ENCODE measurements around the gene TMEM222.
"Not testable (repeated sequence)": the region's sequence is repeated elsewhere in the genome, so short reads cannot be mapped to it uniquely, and the experiment has no call there.

TMEM222 gene, protein sequence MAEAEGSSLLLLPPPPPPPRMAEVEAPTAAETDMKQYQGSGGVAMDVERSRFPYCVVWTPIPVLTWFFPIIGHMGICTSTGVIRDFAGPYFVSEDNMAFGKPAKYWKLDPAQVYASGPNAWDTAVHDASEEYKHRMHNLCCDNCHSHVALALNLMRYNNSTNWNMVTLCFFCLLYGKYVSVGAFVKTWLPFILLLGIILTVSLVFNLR

DNA sequence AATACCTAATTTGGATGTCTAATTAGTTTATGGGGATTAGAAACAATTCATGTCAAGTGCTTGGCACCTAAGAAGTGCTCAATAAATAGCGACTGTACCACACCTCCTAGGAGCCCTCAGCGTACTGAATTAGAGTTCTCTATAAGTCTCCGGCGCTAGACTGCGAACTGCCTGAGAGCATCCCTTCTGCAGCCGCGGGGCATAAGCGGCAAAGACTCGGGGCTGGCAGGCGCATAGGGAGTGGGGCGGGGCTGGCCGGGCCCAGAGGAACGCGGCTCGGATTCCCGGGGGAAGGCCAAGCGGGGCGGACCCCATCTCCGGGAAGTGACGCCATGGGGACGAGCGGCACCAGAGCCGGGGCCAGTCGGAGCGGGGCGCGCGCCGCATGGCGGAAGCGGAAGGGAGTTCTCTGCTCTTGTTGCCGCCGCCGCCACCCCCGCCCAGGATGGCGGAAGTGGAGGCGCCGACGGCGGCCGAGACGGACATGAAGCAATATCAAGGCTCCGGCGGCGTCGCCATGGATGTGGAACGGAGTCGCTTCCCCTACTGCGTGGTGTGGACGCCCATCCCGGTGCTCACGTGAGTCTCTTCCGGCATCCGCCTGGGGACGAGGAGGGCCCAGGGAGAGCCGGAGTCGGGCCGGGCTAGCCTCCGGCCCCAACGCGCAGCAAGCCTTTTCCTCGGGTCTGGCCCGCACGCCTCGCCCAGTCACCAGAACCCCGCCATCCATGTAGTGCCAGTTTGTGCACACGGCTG lies at the start of gene TMEM222:
TMEM222 (plus strand) TSS at position 351 of the 756 bp plus-strand sequence; CDS start at position 386, 35 bp downstream.
- Mint-ChIP-seq H3K36me3 (ENCODE audit: low read depth) (peaks cover 36% of the 10 kb centered on the region), H3K9me3 (no peaks in the 10 kb centered on the region), H3K27ac (peak within 1 kb of the TSS; percentile 94), H3K27me3 (peaks cover 13% of the 10 kb centered on the region), H3K4me3 (peak within 1 kb of the TSS; percentile 92), H3K4me1 (ENCODE audit: low read depth) (peaks cover 45% of the 10 kb centered on the region)
- intact Hi-C loops (cut with micrococcal nuclease) = no loop called here

GRCh38 chr1:27274204-27274603 lies 47.8 kb upstream of the TMEM222 start:
- Mint-ChIP-seq H3K4me1 (ENCODE audit: low read depth) (peaks cover 25% of the 10 kb centered on the region), H3K36me3 (ENCODE audit: low read depth) (peaks cover 47% of the 10 kb centered on the region), H3K4me3 (no peak overlapping the region), H3K27me3 (no peaks in the 10 kb centered on the region), H3K27ac (no peak overlapping the region), H3K9me3 (no peaks in the 10 kb centered on the region)
- intact Hi-C loops (cut with micrococcal nuclease) = no loop called here

DNA sequence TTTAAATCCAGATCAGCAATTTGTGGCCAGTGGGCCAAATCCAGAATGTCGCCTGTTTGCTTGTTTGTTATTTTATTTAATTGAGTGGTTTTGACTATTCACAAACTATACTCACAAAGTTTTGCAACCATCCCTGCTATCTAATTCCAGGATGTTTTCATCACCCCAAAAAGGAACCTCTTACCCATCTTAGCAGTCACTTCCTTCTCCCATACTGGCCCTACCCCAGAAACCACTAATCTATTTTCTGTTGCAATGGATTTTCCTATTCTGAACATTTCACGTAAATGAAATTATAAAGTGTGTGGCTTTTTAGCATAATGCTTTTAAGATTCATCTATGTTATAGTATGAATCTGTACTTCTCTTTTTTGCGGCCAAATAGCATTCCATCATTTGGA lies 46.3 kb upstream of the TMEM222 start:
- Mint-ChIP-seq H3K4me3 (no peak overlapping the region), H3K27ac (no peak overlapping the region), H3K4me1 (ENCODE audit: low read depth) (peaks cover 25% of the 10 kb centered on the region), H3K36me3 (ENCODE audit: low read depth) (peaks cover 33% of the 10 kb centered on the region), H3K27me3 (no peaks in the 10 kb centered on the region), H3K9me3 (no peaks in the 10 kb centered on the region)
- intact Hi-C loops (cut with micrococcal nuclease) = no loop called here

GRCh38 chr1:27284425-27285273 lies 37.3 kb upstream of the TMEM222 start:
- Mint-ChIP-seq H3K27me3 (no peaks in the 10 kb centered on the region), H3K4me1 (ENCODE audit: low read depth) (no peaks in the 10 kb centered on the region), H3K4me3 (no peak overlapping the region), H3K36me3 (ENCODE audit: low read depth) (peaks cover 71% of the 10 kb centered on the region), H3K9me3 (no peaks in the 10 kb centered on the region), H3K27ac (no peak overlapping the region)
- intact Hi-C loops (cut with micrococcal nuclease) = loop anchor here (1.0 to 5.0 kb wide), 3 partner anchors 86 to 242 kb away; no protein-coding TSS in a partner anchor

DNA sequence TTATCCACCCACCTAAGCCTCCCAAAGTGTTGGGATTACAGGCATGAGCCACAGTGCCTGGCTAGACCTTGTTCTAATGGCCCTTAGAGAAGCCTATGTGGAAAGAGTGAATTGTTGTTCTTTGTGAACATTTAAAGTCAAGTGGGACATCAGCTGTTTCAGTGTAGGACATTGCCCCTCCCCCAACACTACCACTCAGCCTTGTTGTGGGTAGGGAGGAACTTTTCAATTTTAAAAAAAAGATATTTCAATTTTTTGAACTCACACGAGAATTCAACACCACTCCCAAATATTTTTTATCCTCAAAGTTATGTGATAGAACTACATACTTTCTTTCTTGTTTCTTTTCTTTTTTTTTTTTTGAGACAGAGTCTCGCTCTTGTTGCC lies 36.7 kb upstream of the TMEM222 start:
- no peak overlapping the region for H3K27ac Mint-ChIP-seq
- no peaks in the 10 kb centered on the region for H3K27me3 Mint-ChIP-seq
- H3K9me3 Mint-ChIP-seq = no peaks in the 10 kb centered on the region
- intact Hi-C loops (cut with micrococcal nuclease) = no loop called here
- peaks cover 77% of the 10 kb centered on the region for H3K36me3 Mint-ChIP-seq (ENCODE audit: low read depth)
- no peaks in the 10 kb centered on the region for H3K4me1 Mint-ChIP-seq (ENCODE audit: low read depth)
- no peak overlapping the region for H3K4me3 Mint-ChIP-seq

DNA sequence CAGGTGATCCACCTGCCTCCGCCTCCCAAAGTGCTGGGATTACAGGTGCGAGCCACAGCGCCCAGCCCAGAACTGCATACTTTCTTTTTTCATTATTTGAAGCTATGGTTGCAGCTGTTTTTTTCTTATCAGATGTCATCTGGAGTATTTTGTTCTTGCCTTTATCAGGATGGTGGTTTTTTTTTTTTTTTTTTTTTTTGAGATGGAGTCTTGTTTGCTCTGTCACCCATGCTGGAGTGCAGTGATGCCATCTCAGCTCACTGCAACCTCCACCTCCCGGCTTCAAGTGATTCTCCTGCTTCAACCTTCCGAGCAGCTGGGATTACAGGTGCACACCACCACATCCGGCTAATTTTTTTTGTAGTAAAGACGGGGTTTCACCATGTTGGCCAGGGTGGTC lies 36.1 kb upstream of the TMEM222 start:
- H3K4me3 Mint-ChIP-seq; H3K9me3 Mint-ChIP-seq; H3K27me3 Mint-ChIP-seq; H3K4me1 Mint-ChIP-seq (ENCODE audit: low read depth); H3K27ac Mint-ChIP-seq; intact Hi-C loops (cut with micrococcal nuclease): not testable (repeated sequence)
- peaks cover 83% of the 10 kb centered on the region for H3K36me3 Mint-ChIP-seq (ENCODE audit: low read depth)

DNA sequence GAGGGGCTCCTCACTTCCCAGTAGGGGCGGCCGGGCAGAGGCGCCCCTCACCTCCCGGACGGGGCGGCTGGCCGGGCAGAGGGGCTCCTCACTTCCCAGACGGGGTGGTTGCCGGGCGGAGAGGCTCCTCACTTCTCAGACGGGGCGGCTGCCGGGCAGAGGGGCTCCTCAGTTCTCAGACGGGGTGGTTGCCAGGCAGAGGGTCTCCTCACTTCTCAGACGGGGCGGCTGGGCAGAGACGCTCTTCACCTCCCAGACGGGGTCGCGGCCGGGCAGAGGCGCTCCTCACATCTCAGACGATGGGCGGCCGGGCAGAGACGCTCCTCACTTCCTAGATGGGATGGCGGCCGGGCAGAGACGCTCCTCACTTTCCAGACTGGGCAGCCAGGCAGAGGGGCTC lies 32.8 kb upstream of the TMEM222 start:
- intact Hi-C loops (cut with micrococcal nuclease); H3K27ac Mint-ChIP-seq; H3K4me1 Mint-ChIP-seq (ENCODE audit: low read depth); H3K27me3 Mint-ChIP-seq; H3K4me3 Mint-ChIP-seq; H3K9me3 Mint-ChIP-seq: not testable (repeated sequence)
- H3K36me3 Mint-ChIP-seq (ENCODE audit: low read depth) = peaks cover 86% of the 10 kb centered on the region

DNA sequence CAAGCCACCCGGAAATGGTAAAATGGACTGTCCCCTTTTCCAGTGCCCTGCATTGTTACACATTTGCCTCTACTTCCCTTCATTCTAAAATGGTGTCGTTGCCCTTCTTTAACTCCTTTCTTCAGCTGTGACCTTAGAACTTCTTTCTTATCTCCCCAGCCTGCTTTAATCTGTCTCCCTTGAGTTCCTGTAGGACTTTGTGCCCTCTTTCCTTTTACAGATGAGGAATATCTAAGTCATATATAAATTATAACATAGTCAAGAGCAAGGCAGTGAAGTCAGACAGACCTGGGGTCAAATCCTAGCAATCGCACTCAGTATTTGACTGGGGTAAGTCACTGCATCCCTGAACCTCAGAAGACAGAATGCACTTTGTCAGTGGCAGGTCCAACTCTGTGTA lies 31.4 kb upstream of the TMEM222 start:
- Mint-ChIP-seq H3K27ac (no peak overlapping the region), H3K27me3 (no peaks in the 10 kb centered on the region), H3K4me1 (ENCODE audit: low read depth) (no peaks in the 10 kb centered on the region), H3K4me3 (no peak overlapping the region), H3K9me3 (no peaks in the 10 kb centered on the region), H3K36me3 (ENCODE audit: low read depth) (peaks cover 94% of the 10 kb centered on the region)
- intact Hi-C loops (cut with micrococcal nuclease) = no loop called here

DNA sequence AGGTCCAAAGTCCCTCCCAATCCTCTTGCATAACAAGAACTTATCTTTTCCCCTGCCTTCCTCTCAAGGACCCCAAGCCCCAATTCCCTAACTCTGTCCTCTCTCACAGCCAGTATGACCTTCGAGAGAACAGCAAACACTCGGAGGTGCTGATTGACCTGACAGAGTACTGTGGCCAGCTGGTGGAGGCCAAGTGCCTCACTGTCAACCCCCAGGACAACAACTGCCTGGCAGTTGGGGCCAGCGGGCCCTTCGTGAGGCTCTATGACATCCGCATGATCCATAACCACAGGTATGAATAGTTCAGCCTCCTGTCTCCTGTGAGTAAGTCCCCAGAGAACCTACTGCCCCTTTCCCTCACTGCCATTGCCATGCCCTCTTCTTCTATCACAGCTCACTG lies 29.9 kb upstream of the TMEM222 start:
- H3K4me3 Mint-ChIP-seq = no peak overlapping the region
- H3K9me3 Mint-ChIP-seq = no peaks in the 10 kb centered on the region
- no peaks in the 10 kb centered on the region for H3K4me1 Mint-ChIP-seq (ENCODE audit: low read depth)
- peaks cover 94% of the 10 kb centered on the region for H3K36me3 Mint-ChIP-seq (ENCODE audit: low read depth)
- no peaks in the 10 kb centered on the region for H3K27me3 Mint-ChIP-seq
- no peak overlapping the region for H3K27ac Mint-ChIP-seq
- intact Hi-C loops (cut with micrococcal nuclease) = no loop called here

DNA sequence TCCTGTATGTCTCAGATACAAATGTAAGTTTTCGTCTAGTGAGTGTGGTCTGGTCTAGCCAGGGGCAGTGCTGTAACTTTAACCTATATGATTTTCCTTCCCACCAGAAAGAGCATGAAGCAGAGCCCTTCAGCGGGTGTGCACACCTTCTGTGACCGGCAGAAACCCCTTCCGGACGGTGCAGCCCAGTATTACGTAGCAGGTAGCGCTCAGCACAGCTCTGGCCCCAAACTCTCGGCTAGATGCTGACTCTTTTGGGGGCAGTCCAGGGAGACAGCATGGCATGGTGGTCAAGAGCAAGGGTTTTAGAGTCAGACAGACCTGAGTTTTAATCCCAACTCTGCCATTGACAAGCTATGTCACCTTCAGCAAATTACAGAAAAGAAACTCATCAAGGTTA lies 28.0 kb upstream of the TMEM222 start:
- Mint-ChIP-seq H3K9me3 (no peaks in the 10 kb centered on the region), H3K4me1 (ENCODE audit: low read depth) (peaks cover 13% of the 10 kb centered on the region), H3K27me3 (no peaks in the 10 kb centered on the region), H3K27ac (no peak overlapping the region), H3K4me3 (no peak overlapping the region), H3K36me3 (ENCODE audit: low read depth) (peaks cover 99% of the 10 kb centered on the region)
- intact Hi-C loops (cut with micrococcal nuclease) = no loop called here

DNA sequence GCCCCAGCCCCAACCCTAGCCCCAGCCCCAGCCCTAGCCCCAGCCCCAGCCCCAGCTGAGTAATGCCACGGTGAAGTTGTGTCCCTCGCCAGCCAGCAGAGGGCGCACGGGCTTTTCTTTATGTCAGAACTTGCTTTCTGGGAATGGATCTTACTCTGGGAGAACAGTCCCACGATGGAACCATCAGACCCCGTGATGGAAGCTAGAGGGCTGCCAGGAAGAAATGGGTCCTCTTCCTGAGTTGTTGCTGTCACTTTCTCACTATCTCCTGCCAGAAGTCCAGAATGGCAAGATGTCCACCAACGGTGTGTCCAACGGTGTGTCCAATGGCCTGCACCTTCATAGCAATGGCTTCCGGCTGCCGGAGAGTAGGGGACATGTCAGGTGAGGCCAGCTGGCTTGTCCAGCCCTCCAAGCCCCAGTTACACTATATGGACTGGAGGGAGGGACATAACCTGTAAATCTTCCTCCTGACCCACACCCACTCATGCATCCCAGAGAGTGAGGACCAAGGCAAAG lies 25.1 kb upstream of the TMEM222 start:
- H3K27me3 Mint-ChIP-seq = no peaks in the 10 kb centered on the region
- intact Hi-C loops (cut with micrococcal nuclease) = no loop called here
- no peaks in the 10 kb centered on the region for H3K9me3 Mint-ChIP-seq
- peaks cover 39% of the 10 kb centered on the region for H3K4me1 Mint-ChIP-seq (ENCODE audit: low read depth)
- no peak overlapping the region for H3K4me3 Mint-ChIP-seq
- H3K27ac Mint-ChIP-seq = no peak overlapping the region
- H3K36me3 Mint-ChIP-seq (ENCODE audit: low read depth) = peaks cover 92% of the 10 kb centered on the region

GRCh38 chr1:27297903-27298302 lies 24.1 kb upstream of the TMEM222 start:
- no peaks in the 10 kb centered on the region for H3K9me3 Mint-ChIP-seq
- no peaks in the 10 kb centered on the region for H3K27me3 Mint-ChIP-seq
- peaks cover 39% of the 10 kb centered on the region for H3K4me1 Mint-ChIP-seq (ENCODE audit: low read depth)
- H3K27ac Mint-ChIP-seq = peak overlapping the region; percentile 88
- peaks cover 92% of the 10 kb centered on the region for H3K36me3 Mint-ChIP-seq (ENCODE audit: low read depth)
- H3K4me3 Mint-ChIP-seq = no peak overlapping the region
- intact Hi-C loops (cut with micrococcal nuclease) = no loop called here

DNA sequence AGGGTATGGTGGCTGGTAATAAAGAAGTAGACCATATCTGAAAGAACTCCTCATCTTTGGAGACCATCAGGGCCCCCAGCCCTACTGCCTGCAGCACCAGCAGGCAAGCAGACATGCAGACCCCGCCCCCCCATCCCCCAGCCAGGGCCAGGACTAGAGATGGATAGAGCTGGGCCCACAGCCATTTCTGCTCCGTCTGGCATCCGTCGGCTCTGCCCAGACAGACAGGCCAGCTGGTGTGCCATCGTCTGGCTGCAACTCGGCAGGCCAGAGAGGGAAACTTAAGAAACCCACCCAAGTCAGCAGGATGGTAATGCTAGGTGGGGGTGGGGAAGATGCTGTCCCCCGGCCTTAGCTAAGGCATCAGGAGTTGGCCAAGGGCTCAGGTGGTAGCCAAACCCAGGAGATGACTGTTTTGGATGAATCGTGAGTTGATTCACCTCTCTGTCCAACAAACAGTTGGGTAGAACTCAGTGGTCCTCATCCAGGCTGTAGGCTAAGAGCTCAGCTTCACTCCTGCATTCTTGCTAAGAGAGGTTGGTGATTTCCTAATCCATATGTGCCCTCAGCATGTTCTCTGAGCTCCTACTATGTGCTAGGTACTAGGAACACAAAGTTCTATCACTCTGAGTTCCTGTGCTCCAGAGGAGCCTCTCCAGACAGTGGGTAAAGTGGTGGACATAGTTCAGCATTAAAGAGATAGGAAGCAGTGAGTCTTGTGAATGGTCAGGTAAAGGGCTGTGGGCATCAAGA lies 23.2 kb upstream of the TMEM222 start:
- H3K27ac Mint-ChIP-seq = peak overlapping the region; percentile 88
- no peaks in the 10 kb centered on the region for H3K27me3 Mint-ChIP-seq
- intact Hi-C loops (cut with micrococcal nuclease) = no loop called here
- peaks cover 92% of the 10 kb centered on the region for H3K36me3 Mint-ChIP-seq (ENCODE audit: low read depth)
- peak overlapping the region; percentile 30 for H3K4me3 Mint-ChIP-seq
- H3K9me3 Mint-ChIP-seq = no peaks in the 10 kb centered on the region
- peaks cover 39% of the 10 kb centered on the region for H3K4me1 Mint-ChIP-seq (ENCODE audit: low read depth)
